Spinal cord (tissue), 10 donors: Measurements from ENCODE around the gene TRIB2. TPM values are rescaled to one million over a fixed set of nuclear protein-coding genes. Genes with fewer than 3 reads are reported as not detected.
A peak's percentile ranks its signal among the peaks of the same experiment; 100 is the strongest.

Source experiments
- DNase-seq, 6 donors: peaks; one replicate each; pipeline versions ENCODE4 v3.0.0 to v3.0.0-alpha.2; 2013 to 2015; ENCODE audit warnings: low spot score in 6 of 6, low read depth in 4 of 6
- H3K27ac ChIP-seq: one replicate; pipeline ENCODE4 v1.5.1; 2013; ENCODE audit warnings: low read depth, low read length, control low read depth
- H3K27me3 ChIP-seq: one replicate; pipeline ENCODE4 v1.6.1; 2013; ENCODE audit warnings: low read length; ENCODE audit not compliant: control insufficient read depth, insufficient read depth
- H3K36me3 ChIP-seq: one replicate; pipeline ENCODE4 v1.6.1; 2013; ENCODE audit warnings: low read length; ENCODE audit not compliant: control insufficient read depth, insufficient read depth
- H3K4me1 ChIP-seq: one replicate; pipeline ENCODE4 v1.6.1; 2013; ENCODE audit warnings: low read length; ENCODE audit not compliant: control insufficient read depth, insufficient read depth
- H3K4me3 ChIP-seq: one replicate; pipeline ENCODE4 v1.5.1; 2013; ENCODE audit warnings: low read depth, low read length, control low read depth
- H3K9me3 ChIP-seq: one replicate; pipeline ENCODE4 v1.6.1; 2013; ENCODE audit warnings: low read length; ENCODE audit not compliant: control insufficient read depth, insufficient read depth
- WGBS: methylation state at CpG from one replicate; pipeline ENCODE4 v1.1.5; 2013; ENCODE audit warnings: missing lambda C conversion rate; ENCODE audit not compliant: insufficient coverage; 5-methylcytosine and 5-hydroxymethylcytosine counted together
- polyA plus RNA-seq, 2 donors: library from polyadenylated mRNA; unstranded; fragments of 120-200 nt; gene quantifications; one replicate each; pipeline ENCODE4 v1.2.1, GENCODE V29; 2013; ENCODE audit not compliant: insufficient read length in 2 of 2
- small RNA-seq: library from RNA; depleted of rRNA; stranded (forward); fragments of <200 nt; gene quantifications from one replicate; pipeline ENCODE3, GENCODE V24; 2014; ENCODE audit warnings: low replicate concordance
- total RNA-seq, 2 donors: library from RNA; depleted of rRNA in 1 of 2; stranded (reverse); fragments of 120-200 nt in 1 of 2; fragments of >200 nt in 1 of 2; gene quantifications; one replicate each; pipeline versions ENCODE4 v1.2.3 to v1.2.4, GENCODE V29; 2013 to 2014
- donor health status: healthy.

Gene TRIB2
- total and polyA plus RNA-seq, 4 donors = 157 to 211 (median 189) TPM

DNA sequence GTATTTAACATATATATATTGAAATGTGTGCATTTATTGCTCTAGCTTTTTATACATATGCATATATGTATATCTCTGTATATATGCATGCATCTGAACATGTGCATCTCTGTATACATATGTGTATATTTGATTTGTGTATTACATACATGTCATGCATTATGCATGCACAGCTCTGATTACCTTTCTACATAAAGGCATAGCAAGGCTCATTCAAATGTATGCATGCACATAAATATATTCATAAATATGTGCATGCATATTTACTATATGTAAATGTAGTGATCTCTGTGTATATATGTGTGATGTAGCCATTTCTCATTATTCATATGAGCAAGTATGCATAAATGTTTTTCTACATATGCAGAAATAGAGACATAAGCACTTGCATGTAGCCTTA is 64.6 kb downstream of the TRIB2 start:
- Histone ChIP-seq H3K4me3 (no peak overlapping the region), H3K9me3 (no peaks in the 10 kb centered on the region), H3K4me1 (no peaks in the 10 kb centered on the region), H3K27me3 (no peaks in the 10 kb centered on the region), H3K36me3 (no peaks in the 10 kb centered on the region), H3K27ac (no peak overlapping the region)
- DNase-seq = peak in 1 of 6 donors; percentile 23

DNA sequence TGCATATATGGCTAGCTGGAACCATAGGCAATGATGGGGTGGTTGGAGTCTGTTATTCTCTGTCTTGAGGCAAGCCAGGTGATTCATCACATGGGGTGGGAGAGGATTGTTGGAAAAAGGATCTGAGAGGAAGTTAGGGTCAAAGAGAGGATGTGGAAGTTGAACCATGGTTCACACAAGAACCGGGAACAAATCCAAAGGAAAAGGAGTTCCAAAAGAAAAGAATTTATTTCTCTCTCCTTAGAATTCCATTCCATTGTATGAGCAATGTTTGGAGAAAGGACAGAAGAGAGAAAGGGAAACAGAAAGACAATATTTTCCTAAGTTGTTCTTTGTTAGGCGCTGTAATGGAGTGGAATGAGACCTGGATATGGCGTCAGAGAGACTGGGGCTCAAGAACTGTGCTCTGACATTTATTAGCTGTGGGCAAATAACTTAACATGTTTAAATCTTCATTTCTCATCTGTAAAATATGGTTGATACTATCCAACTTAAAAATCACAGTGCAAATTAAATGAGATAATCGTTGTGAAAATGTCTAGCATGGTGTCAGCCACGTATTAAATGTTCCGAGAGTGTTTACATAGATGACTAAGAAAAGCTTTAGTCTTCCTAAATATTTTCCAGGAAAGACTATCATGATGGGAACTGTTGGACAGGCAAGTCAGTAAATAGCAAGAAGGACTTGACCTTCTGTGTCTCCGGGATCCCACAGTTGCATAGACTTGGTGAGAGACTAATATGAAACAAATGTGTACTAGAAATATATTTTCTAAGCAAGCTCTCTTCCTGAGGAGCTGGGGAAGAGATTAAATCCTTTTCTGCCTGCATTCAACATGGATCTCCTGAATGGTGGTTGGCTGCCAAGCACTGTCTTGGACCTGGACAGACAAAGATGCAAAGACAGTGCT is 71.4 kb downstream of the TRIB2 start:
- no peaks in the 10 kb centered on the region for H3K9me3 ChIP-seq
- H3K4me3 ChIP-seq = no peak overlapping the region
- peak overlapping the region; percentile 3 for H3K27ac ChIP-seq
- H3K36me3 ChIP-seq = no peaks in the 10 kb centered on the region
- WGBS = no CpG with 5 or more reads among the region's 7 CpGs
- DNase-seq = peak in 1 of 6 donors; percentile 44
- no peaks in the 10 kb centered on the region for H3K4me1 ChIP-seq
- no peaks in the 10 kb centered on the region for H3K27me3 ChIP-seq

DNA sequence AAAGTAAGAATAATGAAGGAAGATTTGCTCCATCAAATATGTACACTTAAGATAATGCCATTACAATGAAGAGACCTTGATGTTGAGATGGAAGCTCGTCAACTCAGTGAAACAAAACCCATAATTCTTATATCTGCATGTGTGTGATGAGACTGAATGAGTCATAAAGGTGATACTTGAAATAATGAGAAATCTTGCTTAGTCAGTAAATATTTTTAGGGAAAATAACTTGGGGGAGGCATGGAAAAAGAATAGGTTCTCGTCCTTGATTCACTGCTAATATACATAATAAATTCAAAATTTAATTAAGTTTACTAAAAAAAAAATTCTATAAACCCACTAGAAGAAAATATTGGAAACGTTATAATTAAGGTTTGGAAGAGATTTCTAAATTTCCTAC is 75.2 kb downstream of the TRIB2 start:
- no peaks in the 10 kb centered on the region for H3K36me3 ChIP-seq
- H3K9me3 ChIP-seq = no peaks in the 10 kb centered on the region
- no peak for DNase-seq
- no peak overlapping the region for H3K4me3 ChIP-seq
- H3K27ac ChIP-seq = no peak overlapping the region
- no peaks in the 10 kb centered on the region for H3K27me3 ChIP-seq
- no peaks in the 10 kb centered on the region for H3K4me1 ChIP-seq
- WGBS = no CpG with 5 or more reads among the region's 3 CpGs

Small RNA genes within 50 kb of the gene (small RNA-seq; reads per million reads assigned to genes)
- gene MIR3125 = 0.39 reads per million, percentile 44 among the genes with 10 or more reads in this experiment
